Stomach (tissue), 4 donors: ENCODE results near the gene TAL1.

ENCODE experiments used
- POLR2AphosphoS5 ChIP-seq, 3 donors: sonication (generic); formaldehyde crosslinking; IDR thresholded peaks; one replicate each; pipeline ENCODE4 v1.6.1; 2016; ENCODE audit warnings: antibody characterized with exemption in 3 of 3
- TF ChIP-seq, protein P1 (sequence below), 7 experiments: fragments of 450-650 bp in 4 of 7; fragments of 200-600 bp in 3 of 7; sonication (generic) in 3 of 7; IDR thresholded peaks; one replicate each; pipeline ENCODE4 v1.5.1; 2016 to 2019; ENCODE audit warnings: antibody characterized with exemption in 7 of 7, control low read depth in 2 of 7, mild to moderate bottlenecking in 1 of 7

DNA sequence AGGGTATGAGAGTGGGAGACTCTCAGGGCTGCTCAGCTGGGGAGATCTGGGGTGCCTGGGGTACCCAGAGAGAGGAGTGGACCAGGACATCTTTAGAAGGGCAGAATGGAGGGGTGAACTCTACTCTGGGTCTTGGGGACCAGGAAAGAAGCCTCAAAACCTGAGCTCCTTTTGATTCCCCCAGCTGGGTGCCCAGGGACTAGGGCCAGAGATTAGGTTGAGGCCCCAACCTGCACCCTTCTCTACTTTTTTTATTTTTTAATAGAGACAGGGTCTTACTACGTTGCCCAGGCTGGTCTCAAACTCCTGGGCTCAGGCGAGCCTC, 44.1 kb downstream of the TAL1 start:
- TF ChIP-seq, protein P1, sequence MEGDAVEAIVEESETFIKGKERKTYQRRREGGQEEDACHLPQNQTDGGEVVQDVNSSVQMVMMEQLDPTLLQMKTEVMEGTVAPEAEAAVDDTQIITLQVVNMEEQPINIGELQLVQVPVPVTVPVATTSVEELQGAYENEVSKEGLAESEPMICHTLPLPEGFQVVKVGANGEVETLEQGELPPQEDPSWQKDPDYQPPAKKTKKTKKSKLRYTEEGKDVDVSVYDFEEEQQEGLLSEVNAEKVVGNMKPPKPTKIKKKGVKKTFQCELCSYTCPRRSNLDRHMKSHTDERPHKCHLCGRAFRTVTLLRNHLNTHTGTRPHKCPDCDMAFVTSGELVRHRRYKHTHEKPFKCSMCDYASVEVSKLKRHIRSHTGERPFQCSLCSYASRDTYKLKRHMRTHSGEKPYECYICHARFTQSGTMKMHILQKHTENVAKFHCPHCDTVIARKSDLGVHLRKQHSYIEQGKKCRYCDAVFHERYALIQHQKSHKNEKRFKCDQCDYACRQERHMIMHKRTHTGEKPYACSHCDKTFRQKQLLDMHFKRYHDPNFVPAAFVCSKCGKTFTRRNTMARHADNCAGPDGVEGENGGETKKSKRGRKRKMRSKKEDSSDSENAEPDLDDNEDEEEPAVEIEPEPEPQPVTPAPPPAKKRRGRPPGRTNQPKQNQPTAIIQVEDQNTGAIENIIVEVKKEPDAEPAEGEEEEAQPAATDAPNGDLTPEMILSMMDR (IDR thresholded peaks at IDR 0.05): no peak
- TF ChIP-seq POLR2AphosphoS5 (IDR thresholded peaks at IDR 0.05): no peak
